Activated CD4-positive, CD25-positive, alpha-beta regulatory T cell treated with anti-CD3 and anti-CD28 coated beads, Interleukin-2, amount 50 U/mL, for 24 hours (primary cell): ENCODE data around the gene CASZ1.

Source experiments
- ATAC-seq, 2 donors: fragments of 150-1000 bp; cut with Tn5 transposase; one replicate each; pipeline ENCODE4 v1.10.0; 2021; ENCODE audit warnings: mild to moderate bottlenecking in 1 of 2, moderate library complexity in 1 of 2

The CASZ1 gene

GRCh38 chr1:10724948-10725847 lies 71.2 kb downstream of the CASZ1 start:
- no peak for ATAC-seq

DNA sequence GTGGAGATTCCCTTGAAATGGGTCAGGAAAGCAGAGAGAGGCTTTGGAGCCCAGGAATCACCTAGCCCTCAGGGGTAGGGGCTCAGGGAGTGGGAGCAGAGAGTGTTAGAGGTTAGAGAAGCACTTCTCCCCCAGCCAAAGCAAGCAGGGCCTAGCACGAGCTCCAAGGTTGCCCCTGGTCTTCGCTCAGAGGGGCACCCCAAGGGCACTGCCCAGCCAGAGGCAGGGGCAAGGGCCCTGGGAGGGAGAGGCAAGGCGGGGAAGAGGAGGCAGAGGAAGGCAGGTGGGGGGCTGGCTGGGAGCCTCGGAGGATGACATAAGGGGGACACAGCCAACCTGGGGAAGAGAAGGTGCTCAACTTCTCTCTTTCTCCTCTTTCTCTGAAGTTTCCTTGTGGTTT lies 71.9 kb downstream of the CASZ1 start:
- no peak for ATAC-seq

DNA sequence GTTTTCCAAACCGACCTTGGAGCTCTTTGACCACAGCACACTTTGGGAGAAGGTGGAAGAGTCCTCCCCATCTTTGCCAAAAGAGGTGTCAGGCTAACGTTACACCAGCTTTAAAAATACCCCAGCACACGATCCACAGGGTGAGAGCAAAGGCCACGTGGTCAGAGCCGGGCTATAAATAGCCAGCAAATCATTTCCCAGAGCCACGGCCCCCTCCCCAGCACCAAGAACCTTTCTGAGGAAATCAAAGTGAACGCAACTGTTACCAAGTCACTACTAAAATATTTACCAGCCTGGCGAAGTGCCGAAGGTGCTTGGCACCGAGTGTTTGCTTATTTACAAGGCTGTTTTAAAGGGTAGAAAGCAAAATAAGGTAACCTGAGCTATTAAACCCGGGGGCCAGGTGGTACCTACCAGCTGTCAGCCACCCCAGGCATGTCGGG lies 72.4 kb downstream of the CASZ1 start:
- ATAC-seq, result no peak

- no peak for ATAC-seq
Observed at GRCh38 chr1:10723317-10723716, 73.1 kb downstream of the CASZ1 start.

- no peak for ATAC-seq
Observed at GRCh38 chr1:10722803-10723202, 73.6 kb downstream of the CASZ1 start.

GRCh38 chr1:10721381-10722321 lies 74.8 kb downstream of the CASZ1 start:
- no peak for ATAC-seq

DNA sequence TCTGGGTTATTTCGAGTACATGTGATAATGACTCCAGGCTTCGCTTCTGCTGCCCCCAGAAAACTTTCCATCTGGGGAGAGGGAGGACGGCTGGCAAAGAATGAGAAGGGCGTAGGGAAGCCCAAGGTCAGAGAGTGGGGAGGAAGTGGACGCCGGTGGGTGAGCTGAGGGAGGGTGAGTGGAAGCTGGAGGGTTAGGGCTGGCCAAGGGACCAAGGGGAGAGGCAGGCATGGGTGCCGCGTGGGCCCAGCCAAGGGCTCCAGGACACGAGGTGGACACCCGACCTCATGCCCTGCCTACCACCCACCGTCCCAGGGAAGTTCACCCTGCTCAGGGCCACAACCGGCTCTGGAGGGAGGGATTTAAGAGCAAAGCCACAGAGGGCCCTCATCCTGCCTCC lies 75.8 kb downstream of the CASZ1 start:
- no peak for ATAC-seq

DNA sequence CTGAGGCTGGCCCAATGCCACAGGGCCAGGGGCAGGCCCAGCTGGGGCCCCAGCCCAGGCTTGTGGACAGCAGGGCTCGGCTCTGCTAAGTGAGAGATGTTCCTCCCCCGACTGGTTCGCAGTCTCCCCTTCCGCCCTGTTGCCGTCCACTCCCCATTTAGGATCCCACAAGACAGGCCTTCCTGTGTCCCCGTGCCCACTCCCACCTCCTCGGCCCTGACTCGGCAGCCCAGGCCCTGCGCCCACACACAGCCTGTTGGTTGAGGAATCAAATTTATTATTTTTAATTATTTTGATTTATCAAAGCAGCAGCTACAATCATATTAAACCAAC lies 78.4 kb downstream of the CASZ1 start:
- no peak for ATAC-seq

- ATAC-seq, result no peak
Observed at GRCh38 chr1:10717296-10718082, 79.0 kb downstream of the CASZ1 start.

- ATAC-seq, result no peak
Observed at GRCh38 chr1:10716840-10717239, 79.6 kb downstream of the CASZ1 start.

DNA sequence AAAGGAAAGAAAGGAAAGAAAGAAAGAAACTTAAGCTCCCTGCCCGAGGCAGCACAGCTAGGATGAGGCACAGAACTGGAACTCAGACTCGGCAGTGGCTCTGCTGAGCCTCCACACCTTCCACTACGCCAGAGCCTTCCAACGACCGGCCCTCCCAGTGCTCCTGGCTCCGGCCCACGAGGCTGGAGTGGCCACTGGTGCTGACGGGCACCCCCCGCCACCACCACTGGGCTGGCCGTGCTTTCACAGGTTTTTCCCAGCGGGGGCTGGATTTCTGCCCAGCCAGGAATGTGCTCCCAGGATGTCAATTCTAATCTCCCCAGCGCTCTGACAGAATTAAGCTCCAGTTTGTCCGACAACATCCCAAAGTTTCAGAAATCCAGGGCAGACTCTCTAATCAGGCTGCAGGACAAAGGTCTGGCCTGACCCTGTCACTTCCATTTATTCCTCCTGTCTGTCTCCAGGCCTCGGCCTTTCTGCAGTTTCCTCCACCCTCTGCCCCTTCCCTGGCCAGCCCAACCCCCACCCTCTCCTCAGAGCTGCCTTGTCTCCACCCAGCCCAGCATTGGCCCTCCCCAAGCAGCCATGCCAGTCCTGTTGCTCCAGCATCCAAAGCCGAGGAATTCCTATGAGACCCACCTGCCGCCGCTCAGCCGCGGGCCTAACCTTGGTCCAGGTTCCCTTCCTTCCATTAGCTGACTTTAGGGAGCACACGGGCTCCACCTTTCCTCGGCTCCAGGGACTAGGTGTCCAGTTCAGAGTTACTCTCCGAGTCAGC lies 81.9 kb downstream of the CASZ1 start:
- no peak for ATAC-seq

GRCh38 chr1:10713614-10714013 lies 82.8 kb downstream of the CASZ1 start:
- no peak for ATAC-seq

DNA sequence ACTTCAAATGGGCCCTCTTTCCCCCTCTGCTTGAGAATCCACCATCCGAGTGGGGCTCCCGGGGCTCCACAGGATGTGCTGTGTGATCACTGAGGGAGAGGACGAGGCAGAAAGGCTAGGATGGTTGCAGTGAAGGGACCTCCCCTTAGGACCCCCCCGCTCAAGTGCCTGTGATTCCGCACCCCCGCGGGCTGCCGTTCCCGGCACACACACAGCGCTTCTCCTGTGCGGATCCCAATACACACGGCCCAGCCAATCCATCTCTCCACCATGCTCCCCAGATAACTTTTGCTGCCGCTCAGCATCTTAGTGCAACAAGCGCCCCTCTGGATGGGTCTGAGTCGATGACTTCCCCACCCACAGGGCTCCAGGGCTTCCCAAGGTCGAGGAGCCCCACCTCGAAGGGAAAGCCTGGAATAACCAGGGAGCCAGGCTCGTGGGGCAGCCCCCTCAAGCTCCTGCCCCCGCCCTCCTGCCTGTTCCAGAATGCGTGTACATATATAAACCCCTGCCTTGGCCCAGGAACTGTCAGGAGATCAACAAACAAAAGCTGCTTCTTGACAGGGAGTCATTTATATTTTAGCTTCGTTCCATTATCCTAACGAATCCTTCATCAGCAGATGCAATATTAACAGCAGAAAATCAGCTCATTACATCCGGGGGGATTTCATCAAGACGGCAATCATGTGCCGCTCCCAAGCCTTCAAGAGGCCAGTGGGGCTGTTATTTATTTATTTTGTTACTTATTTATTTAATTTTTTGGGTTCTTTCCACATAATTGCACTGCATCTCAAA lies 83.7 kb downstream of the CASZ1 start:
- ATAC-seq, result no peak

DNA sequence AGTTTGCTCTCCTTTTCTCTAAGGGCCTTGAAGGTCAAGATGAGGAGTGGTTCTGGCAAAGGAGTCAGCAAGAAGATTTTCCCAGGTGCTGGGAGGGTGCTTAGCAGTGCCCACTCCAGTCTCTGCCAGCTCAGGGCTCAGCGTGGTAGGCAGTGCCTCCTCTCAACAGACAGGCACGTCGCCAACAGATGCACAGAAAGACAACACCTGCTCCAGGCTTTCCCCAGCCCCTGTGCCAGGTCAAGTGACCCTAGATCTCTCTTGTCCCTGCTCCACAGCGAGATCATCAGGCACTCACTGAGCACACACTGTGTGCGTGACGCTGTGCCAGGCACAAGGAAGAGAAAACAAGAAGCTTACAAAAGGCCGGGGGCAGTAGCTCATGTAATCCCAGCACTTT lies 86.0 kb downstream of the CASZ1 start:
- ATAC-seq, result no peak

GRCh38 chr1:10709646-10710045 lies 86.8 kb downstream of the CASZ1 start:
- no peak for ATAC-seq

GRCh38 chr1:10709165-10709564 lies 87.3 kb downstream of the CASZ1 start:
- no peak for ATAC-seq

GRCh38 chr1:10708757-10709156 lies 87.7 kb downstream of the CASZ1 start:
- ATAC-seq, result no peak

- ATAC-seq, result no peak
Observed at GRCh38 chr1:10707208-10707607, 89.2 kb downstream of the CASZ1 start.

DNA sequence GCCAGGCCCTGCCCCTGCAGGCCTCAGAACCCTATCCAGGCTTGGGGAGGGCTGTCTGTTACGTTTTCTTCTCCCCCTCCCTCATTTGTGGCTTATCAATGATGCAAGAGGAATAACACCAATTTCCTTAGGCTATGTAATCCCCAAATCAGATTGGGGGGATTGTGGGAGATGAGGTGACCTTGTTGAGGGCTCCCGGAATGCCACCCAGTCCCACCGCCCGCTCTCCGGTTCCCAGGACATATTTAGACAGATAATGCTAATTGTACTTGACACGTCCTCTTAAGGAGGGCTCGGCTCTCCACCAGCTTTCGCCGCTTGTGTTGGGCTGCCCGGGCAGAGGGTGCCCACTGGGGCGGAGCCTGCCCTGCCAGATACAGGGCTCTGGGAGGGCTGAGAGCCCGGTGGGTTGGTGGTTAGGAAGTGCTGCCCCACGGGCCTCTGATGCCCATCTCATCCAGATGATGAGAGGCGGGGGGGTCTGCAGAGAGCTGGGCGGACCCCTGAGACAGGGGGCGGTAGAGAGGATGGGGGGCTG lies 90.0 kb downstream of the CASZ1 start:
- no peak for ATAC-seq

DNA sequence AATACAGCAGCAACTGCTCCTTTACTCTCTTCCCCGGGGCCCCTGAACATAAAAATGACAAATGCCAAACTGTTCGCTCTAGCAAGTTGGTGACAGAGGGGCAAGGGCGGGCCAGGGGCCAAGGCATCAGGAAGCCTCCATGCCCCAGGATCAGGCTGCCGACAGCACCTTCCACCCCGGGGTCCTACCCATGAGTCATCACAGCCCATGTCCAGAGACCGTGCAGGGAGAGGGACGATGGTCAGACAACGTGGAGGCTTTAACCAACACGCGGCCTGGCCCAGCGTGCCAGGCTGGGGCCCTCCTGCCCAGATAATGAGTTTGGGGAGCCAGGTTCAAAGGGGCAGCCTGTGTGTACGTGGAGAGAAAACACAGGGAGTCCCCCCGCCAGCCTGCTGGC lies 90.5 kb downstream of the CASZ1 start:
- no peak for ATAC-seq

- no peak for ATAC-seq
Observed at GRCh38 chr1:10704368-10704882, 92.0 kb downstream of the CASZ1 start.
